Karpas-422 (cell line): ENCODE results near the gene TINAGL1. TPM values are rescaled to one million over a fixed set of nuclear protein-coding genes. Genes with fewer than 3 reads are reported as not detected.

ENCODE experiments used
- DNase-seq: peaks from one replicate; pipeline ENCODE4 v3.0.0-alpha.2; 2015
- H2AFZ ChIP-seq: fragments of 200-600 bp; sonication (generic); 2 replicates; pipeline ENCODE4 v1.6.1; 2014; ENCODE audit warnings: antibody characterized with exemption, low read length, mixed read lengths
- H3K27ac ChIP-seq: fragments of 200-600 bp; sonication (generic); 2 replicates; pipeline ENCODE4 v1.5.1; 2014; ENCODE audit warnings: mild to moderate bottlenecking, low read length, moderate library complexity
- H3K27me3 ChIP-seq: fragments of 200-600 bp; sonication (generic); 2 replicates; pipeline ENCODE4 v1.6.1; 2014; ENCODE audit warnings: low read length, mixed read lengths
- H3K36me3 ChIP-seq: fragments of 200-600 bp; sonication (generic); 2 replicates; pipeline ENCODE4 v1.6.1; 2014; ENCODE audit warnings: low read length, mixed read lengths; ENCODE audit not compliant: insufficient read depth
- H3K4me1 ChIP-seq: fragments of 200-600 bp; sonication (generic); 2 replicates; pipeline ENCODE4 v1.6.1; 2014; ENCODE audit warnings: mild to moderate bottlenecking, low read length, mixed read lengths
- H3K4me2 ChIP-seq: fragments of 200-600 bp; sonication (generic); 2 replicates; pipeline ENCODE4 v1.6.1; 2014; ENCODE audit warnings: low read length, low read depth, mild to moderate bottlenecking; ENCODE audit not compliant: poor library complexity, severe bottlenecking
- H3K4me3 ChIP-seq: fragments of 200-600 bp; sonication (generic); 2 replicates; pipeline ENCODE4 v1.5.1; 2014; ENCODE audit warnings: mild to moderate bottlenecking, antibody characterized with exemption, low read length, mixed read lengths
- H3K79me2 ChIP-seq: fragments of 200-600 bp; sonication (generic); 2 replicates; pipeline ENCODE4 v1.6.1; 2014; ENCODE audit warnings: mild to moderate bottlenecking, low read length, mixed read lengths
- H3K9ac ChIP-seq: fragments of 200-600 bp; sonication (generic); 2 replicates; pipeline ENCODE4 v1.6.0; 2014; ENCODE audit warnings: low read length
- H3K9me2 ChIP-seq: fragments of 200-600 bp; sonication (generic), shearing (Covaris generic); replicated peaks from 2 replicates; pipeline ENCODE4 v1.6.0; 2014; ENCODE audit warnings: mild to moderate bottlenecking, low read length, moderate library complexity; ENCODE audit not compliant: insufficient read depth
- H3K9me3 ChIP-seq: fragments of 300-700, 200-600 bp; sonication (generic); 2 replicates; pipeline ENCODE4 v1.6.1; 2014; ENCODE audit warnings: low read length, mixed read lengths
- H4K20me1 ChIP-seq: fragments of 200-600 bp; sonication (generic); 2 replicates; pipeline ENCODE4 v1.6.1; 2014; ENCODE audit warnings: mild to moderate bottlenecking, antibody characterized with exemption, low read length, low read depth; ENCODE audit not compliant: insufficient read depth
- total RNA-seq: library from RNA; depleted of rRNA; stranded (reverse); fragments of >200 nt; shearing (Covaris generic); gene quantifications from 2 replicates; pipeline ENCODE4 v1.2.3, GENCODE V29; 2014; ENCODE audit warnings: low replicate concordance

The TINAGL1 gene
- total RNA-seq, 1 experiment from 2014 or later: not detected

DNA sequence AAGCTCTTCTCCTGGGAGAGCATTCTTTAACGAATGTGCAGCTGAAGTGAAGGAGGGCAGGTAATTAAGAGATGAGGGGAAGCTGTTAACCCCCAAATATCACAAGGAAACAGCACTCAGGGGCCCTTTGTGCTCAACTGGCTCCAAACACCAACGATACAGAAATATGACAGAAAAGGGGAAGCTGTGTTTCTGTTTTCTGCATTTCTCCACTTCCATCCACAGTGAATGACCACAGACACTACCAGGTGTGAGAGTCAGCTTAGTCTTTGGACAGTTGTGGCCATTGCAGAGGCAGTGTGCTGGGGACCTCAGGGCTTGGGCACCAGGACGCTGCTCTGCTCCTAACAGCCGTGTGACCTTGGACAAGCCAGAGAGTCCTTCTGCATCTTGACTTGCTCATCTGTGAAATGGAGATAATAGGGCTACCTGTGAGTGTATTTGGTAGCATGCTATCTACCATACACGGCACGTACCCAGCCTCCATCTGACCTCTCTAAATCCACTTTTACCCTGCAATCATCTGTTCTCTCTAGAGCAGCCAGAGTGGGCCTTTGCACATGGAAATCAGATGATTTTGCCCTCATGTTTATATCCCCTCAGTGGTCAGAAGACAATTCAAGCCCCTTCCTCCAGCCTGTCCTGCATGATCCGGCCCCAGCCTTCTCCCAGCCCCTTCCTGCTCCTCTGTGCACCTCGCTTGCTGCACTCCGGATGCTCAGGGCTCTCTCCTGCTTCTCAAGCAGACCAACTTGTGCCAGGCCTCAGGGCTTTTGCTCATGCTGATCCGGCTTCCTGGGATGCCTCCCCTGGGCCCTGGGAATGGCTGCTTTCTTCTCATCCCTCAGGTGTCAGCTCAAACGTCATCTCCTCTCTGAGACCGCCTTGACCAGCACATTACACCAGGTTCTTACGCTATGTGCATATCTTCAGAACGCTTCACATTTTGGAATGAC lies 4.7 kb upstream of the TINAGL1 start:
- no peaks in the 10 kb centered on the region for H3K27me3 ChIP-seq
- DNase-seq: no peak
- no peak overlapping the region for H3K4me3 ChIP-seq
- H4K20me1 ChIP-seq: no peaks in the 10 kb centered on the region
- H2AFZ ChIP-seq: no peak overlapping the region
- H3K36me3 ChIP-seq: no peaks in the 10 kb centered on the region
- no peaks in the 10 kb centered on the region for H3K4me1 ChIP-seq
- H3K79me2 ChIP-seq: no peaks in the 10 kb centered on the region
- H3K4me2 ChIP-seq: no peak overlapping the region
- H3K9ac ChIP-seq: no peak overlapping the region
- H3K9me2 ChIP-seq: no peaks in the 10 kb centered on the region
- no peaks in the 10 kb centered on the region for H3K9me3 ChIP-seq
- H3K27ac ChIP-seq: no peak overlapping the region

DNA sequence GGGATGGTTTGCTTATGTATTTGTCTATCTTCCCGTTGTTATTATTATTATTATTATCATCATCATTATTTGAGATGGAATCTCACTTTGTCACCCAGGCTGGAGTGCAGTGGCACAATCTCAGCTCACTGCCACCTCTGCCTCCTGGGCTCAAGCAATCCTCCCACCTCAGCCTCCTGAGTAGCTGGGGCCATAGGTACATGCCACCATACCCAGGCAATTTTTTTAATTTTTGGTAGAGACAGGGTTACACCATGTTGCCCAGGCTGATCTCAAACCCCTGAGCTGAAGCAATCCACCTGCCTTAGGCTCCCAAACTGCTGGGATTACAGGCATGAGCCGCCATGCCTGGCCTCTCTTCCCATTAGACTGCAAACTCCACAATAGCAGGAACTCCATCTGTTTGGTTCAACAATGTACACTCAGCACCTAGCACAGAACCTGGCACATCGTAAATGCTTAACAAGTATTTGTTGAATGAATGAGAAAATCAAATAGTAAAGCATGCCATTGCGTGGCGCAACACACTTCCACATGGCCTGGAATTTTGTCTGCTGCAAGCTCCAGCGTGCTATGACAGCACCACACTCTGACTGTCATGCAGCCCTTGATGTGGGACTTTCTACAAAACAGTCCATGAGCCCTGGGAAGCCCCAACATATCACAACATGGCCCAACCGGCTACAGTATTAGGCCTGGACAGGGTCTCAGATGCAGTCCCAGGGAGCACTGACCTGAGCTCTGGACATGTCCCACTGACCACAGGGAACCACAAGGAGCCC lies 3.8 kb upstream of the TINAGL1 start:
- no peak for DNase-seq
- Histone ChIP-seq H3K27me3 (no peaks in the 10 kb centered on the region), H3K27ac (no peak overlapping the region), H3K36me3 (no peaks in the 10 kb centered on the region), H3K9me3 (no peaks in the 10 kb centered on the region), H3K79me2 (no peaks in the 10 kb centered on the region), H2AFZ (no peak overlapping the region), H3K9ac (no peak overlapping the region), H3K4me3 (no peak overlapping the region), H3K4me1 (no peaks in the 10 kb centered on the region), H4K20me1 (no peaks in the 10 kb centered on the region), H3K9me2 (no peaks in the 10 kb centered on the region), H3K4me2 (no peak overlapping the region)

DNA sequence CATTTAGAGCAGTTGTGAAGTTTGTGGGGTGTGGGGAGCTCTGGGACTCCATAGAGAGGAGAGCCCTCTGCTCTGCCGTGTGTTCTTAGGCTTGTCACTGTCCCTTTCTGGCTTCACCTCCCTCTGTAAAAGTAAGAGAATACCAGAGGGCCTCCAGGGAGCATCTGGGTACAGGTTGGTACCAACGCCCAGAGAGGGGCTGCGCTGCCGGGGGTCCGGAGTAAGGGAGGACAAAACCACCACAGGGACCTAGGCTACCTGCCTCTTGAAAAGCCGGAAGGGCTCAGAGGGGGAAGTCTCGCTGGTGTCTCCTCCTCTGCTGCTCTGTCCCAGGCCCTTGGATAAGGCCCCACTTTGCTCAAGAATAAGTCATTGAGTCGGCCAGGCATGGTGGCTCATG lies 3.1 kb upstream of the TINAGL1 start:
- no peaks in the 10 kb centered on the region for H3K9me2 ChIP-seq
- H3K79me2 ChIP-seq: no peaks in the 10 kb centered on the region
- H4K20me1 ChIP-seq: no peaks in the 10 kb centered on the region
- H3K4me1 ChIP-seq: no peaks in the 10 kb centered on the region
- H3K27me3 ChIP-seq: no peaks in the 10 kb centered on the region
- H3K4me2 ChIP-seq: no peak overlapping the region
- H3K9ac ChIP-seq: no peak overlapping the region
- no peak for DNase-seq
- no peak overlapping the region for H2AFZ ChIP-seq
- H3K27ac ChIP-seq: no peak overlapping the region
- no peak overlapping the region for H3K4me3 ChIP-seq
- H3K9me3 ChIP-seq: no peaks in the 10 kb centered on the region
- no peaks in the 10 kb centered on the region for H3K36me3 ChIP-seq

DNA sequence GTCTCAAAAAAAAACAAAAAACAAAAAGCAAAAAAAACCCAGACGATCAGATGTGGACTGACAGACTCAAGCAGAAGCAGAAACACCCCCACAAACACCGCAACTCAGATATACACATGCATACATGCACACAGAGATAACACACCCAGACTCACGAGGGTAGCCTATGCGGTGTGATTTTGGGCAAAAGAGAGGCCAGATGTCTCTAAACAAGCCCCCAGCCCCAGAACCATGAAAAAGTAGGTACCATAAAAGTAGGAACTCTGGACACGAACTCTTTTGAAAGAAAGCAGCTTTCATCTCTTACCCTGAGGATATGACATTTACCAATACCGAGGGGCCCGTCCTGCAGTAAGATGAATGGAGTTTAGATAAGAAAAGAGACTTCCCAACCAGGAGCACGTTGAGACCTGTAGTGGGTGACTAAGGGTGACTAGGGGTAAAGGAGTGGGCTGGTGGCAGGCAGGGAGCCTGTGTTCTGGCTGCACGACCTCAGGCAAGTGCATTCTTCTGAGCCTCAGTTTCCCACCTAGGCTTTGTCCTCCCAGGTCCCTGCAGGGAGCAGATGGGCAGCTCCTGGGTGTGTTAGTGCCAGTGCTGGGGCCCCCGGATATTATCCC lies 1.5 kb upstream of the TINAGL1 start:
- Histone ChIP-seq H2AFZ (no peak overlapping the region), H3K4me2 (no peak overlapping the region), H3K9me3 (no peaks in the 10 kb centered on the region), H3K36me3 (no peaks in the 10 kb centered on the region), H3K27ac (no peak overlapping the region), H3K9ac (no peak overlapping the region), H3K4me3 (no peak overlapping the region), H3K79me2 (no peaks in the 10 kb centered on the region), H3K9me2 (no peaks in the 10 kb centered on the region), H3K27me3 (no peaks in the 10 kb centered on the region), H3K4me1 (no peaks in the 10 kb centered on the region), H4K20me1 (no peaks in the 10 kb centered on the region)
- DNase-seq: no peak

DNA sequence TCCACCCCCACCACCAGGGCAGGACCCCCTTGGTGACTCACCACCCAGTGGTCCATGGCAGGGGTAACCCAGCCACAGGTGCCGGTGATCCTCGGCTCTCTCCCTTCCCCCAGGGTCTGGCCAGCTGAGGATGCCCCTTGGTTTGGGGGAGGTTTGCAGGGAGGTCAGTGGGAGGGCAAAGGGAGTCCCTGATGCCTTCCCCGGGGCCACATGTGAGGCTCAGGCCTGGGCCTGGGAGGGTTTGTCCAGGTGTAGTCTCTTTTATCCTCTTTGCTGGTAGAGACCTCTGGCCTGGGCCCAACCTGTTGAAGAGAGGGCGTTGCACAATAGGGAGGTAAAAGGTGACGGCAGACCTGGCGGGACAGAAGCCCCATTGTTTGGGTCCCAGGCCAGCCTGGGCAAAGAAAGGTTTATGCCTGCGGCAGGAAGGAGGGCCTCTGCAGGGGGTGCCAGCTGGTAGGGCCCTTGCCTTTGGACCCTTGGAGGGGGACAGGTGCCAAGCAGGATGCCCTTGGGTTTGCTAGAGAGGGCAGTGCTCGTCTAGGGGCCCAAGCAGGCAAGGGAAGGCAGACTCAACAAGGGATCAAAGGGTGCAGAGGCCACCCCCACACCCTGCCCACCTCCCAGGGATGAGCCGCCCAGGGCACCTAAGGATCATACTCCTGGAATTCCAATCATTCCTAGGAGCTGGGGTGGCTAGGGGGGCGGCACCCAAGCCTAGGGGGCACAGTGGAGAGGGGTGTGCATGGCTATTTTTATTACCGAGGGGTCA lies 760 bp upstream of the TINAGL1 start:
- DNase-seq: no peak
- Histone ChIP-seq H3K27me3 (no peaks in the 10 kb centered on the region), H3K27ac (no peak overlapping the region), H3K9me2 (no peaks in the 10 kb centered on the region), H4K20me1 (no peaks in the 10 kb centered on the region), H3K4me2 (no peak overlapping the region), H2AFZ (no peak overlapping the region), H3K4me3 (no peak overlapping the region), H3K9ac (no peak overlapping the region), H3K36me3 (no peaks in the 10 kb centered on the region), H3K79me2 (no peaks in the 10 kb centered on the region), H3K9me3 (no peaks in the 10 kb centered on the region), H3K4me1 (no peaks in the 10 kb centered on the region)

DNA sequence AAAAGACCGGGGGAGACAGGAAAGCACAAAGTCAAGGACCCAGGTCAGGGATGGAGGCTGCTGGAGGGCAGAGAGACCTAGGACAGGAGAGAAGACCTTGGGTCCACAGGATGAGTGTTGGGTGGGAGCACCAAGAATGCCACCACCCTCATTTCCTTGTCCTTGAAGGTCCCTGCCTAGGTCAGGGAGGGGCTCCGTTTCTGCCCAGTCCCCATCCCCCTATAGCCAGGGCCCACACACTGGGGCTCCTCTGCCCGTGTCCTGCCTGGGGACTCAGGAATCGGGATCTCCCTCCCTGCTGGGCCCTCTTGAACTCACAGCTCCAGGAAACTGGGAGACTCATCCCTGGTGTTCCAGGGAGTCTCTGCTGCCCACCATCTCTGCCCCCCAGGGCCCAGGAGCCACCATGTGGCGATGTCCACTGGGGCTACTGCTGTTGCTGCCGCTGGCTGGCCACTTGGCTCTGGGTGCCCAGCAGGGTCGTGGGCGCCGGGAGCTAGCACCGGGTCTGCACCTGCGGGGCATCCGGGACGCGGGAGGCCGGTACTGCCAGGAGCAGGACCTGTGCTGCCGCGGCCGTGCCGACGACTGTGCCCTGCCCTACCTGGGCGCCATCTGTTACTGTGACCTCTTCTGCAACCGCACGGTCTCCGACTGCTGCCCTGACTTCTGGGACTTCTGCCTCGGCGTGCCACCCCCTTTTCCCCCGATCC lies 584 bp downstream of the TINAGL1 start:
- Histone ChIP-seq H3K9ac (no peak overlapping the region), H3K27me3 (no peaks in the 10 kb centered on the region), H3K79me2 (no peaks in the 10 kb centered on the region), H3K36me3 (no peaks in the 10 kb centered on the region), H3K9me2 (no peaks in the 10 kb centered on the region), H3K4me2 (no peak overlapping the region), H4K20me1 (no peaks in the 10 kb centered on the region), H3K27ac (no peak overlapping the region), H2AFZ (no peak overlapping the region), H3K4me1 (no peaks in the 10 kb centered on the region), H3K4me3 (no peak overlapping the region), H3K9me3 (no peaks in the 10 kb centered on the region)
- no peak for DNase-seq

DNA sequence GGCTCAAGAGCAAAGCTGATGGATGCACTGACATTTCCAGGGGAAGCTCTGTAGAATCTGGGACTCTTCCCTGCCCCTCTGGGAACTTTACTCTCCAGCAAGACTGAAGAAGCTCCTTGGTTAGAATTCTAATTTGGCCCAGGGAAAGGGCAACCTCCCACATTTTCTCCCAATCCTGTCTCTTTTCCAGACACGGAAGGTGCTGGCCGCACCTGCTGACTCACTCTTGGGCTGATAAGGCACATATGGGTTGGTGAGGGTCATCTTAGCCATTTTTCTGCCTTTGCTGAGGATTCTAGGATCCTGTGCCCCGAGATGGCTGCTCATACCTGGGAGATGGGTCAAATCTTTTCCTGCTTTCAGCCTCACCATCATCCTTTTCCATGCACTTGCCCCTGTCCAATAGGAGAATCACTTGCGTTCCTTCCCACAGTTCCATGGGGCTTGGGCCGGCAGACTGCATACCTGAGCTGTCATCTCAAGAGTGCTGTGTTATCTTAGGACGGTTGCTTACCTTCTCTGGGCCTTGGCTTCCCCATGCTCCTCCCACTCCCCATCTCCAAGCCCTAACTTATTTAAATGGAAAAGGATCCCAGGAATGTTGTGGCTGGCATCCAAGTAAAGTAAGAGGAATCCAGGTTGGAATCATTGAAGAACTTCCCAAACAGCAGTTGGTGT lies 1.3 kb downstream of the TINAGL1 start:
- Histone ChIP-seq H4K20me1 (no peaks in the 10 kb centered on the region), H3K4me3 (no peak overlapping the region), H3K79me2 (no peaks in the 10 kb centered on the region), H3K27me3 (no peaks in the 10 kb centered on the region), H3K27ac (no peak overlapping the region), H3K36me3 (no peaks in the 10 kb centered on the region), H3K9ac (no peak overlapping the region), H3K9me3 (no peaks in the 10 kb centered on the region), H3K4me1 (no peaks in the 10 kb centered on the region), H2AFZ (no peak overlapping the region), H3K9me2 (no peaks in the 10 kb centered on the region), H3K4me2 (no peak overlapping the region)
- DNase-seq: no peak
